Fibroblast of lung (primary cell): ENCODE data around the gene OTOS.

ENCODE experiments used
- CTCF ChIP-seq, 2 donors: IDR thresholded peaks in 1 of 2; conservative IDR thresholded peaks in 1 of 2; 1 replicate in 1 of 2; 2 replicates in 1 of 2; pipeline ENCODE4 v1.5.1; 2011 to 2012; ENCODE audit warnings: low read length in 2 of 2, control low read depth in 1 of 2, inconsistent platforms in 1 of 2, low read depth in 1 of 2, mild to moderate bottlenecking in 1 of 2
- EZH2 ChIP-seq: IDR thresholded peaks from 2 replicates; pipeline ENCODE4 v1.5.1; 2012; ENCODE audit warnings: low read length, control low read depth, mild to moderate bottlenecking; ENCODE audit errors: missing control alignments

- TF ChIP-seq CTCF (conservative IDR thresholded peaks at IDR 0.05 in 1 of 2, IDR thresholded peaks at IDR 0.05 in 1 of 2; ENCODE audit: low read depth in 1 of 2, low read length in 2 of 2) (no peak), EZH2 (no peak)
Measured at GRCh38 chr2:240174496-240174895, 34.0 kb upstream of the OTOS start.
